H1 (cell line): ENCODE data around the gene AIFM1. TPM values are rescaled to one million over a fixed set of nuclear protein-coding genes. Genes with fewer than 3 reads are reported as not detected.

ENCODE experiments used
- CTCF ChIA-PET: fragments of 300-600 bp; sonication (Branson Sonifier 250); formaldehyde crosslinking; loops from one replicate; lab custom pipeline; 2021; ENCODE audit not compliant: partially characterized antibody; lab: Charles Lee
- POLR2A ChIA-PET: fragments of 300-600 bp; sonication (Branson Sonifier 250); formaldehyde crosslinking; loops from one replicate; lab custom pipeline; 2021; ENCODE audit warnings: inconsistent platforms; ENCODE audit not compliant: partially characterized antibody; lab: Charles Lee
- DNase-seq, 2 experiments: peaks; one replicate each; pipeline versions ENCODE4 v3.0.0 to v3.0.0-alpha.2; 2010 to 2022; ENCODE audit warnings: low spot score in 2 of 2, low read depth in 1 of 2, mixed read lengths in 1 of 2
- FAIRE-seq: peaks from 2 replicates; lab custom pipeline; 2011; peaks lifted over from hg19 to GRCh38; lab: Jason Lieb, UNC
- H2AFZ ChIP-seq: 2 replicates; pipeline ENCODE4 v1.8.1; 2012; ENCODE audit warnings: low read length, inconsistent platforms
- H2AK5ac ChIP-seq: 2 replicates; pipeline ENCODE4 v1.6.1; 2013; ENCODE audit warnings: low read depth, low read length
- H2BK120ac ChIP-seq: replicated peaks from 2 replicates; pipeline ENCODE3; 2013; ENCODE audit warnings: low read depth, low read length, inconsistent platforms
- H2BK12ac ChIP-seq: 2 replicates; pipeline ENCODE4 v1.6.1; 2013; ENCODE audit warnings: low read depth, low read length
- H2BK15ac ChIP-seq: 2 replicates; pipeline ENCODE4 v1.6.1; 2013; ENCODE audit warnings: low read length
- H2BK20ac ChIP-seq: 2 replicates; pipeline ENCODE4 v1.6.1; 2013; ENCODE audit warnings: low read length
- H2BK5ac ChIP-seq: 2 replicates; pipeline ENCODE4 v1.6.1; 2013; ENCODE audit warnings: low read depth, low read length
- H3K14ac ChIP-seq: 2 replicates; pipeline ENCODE4 v1.6.1; 2013; ENCODE audit warnings: inconsistent platforms; ENCODE audit not compliant: insufficient read length
- H3K18ac ChIP-seq: 2 replicates; pipeline ENCODE4 v1.6.1; 2013; ENCODE audit warnings: low read length; ENCODE audit errors: extremely low read depth
- H3K23ac ChIP-seq: 2 replicates; pipeline ENCODE4 v1.6.1; 2013; ENCODE audit warnings: inconsistent platforms; ENCODE audit not compliant: insufficient read length
- H3K23me2 ChIP-seq: 2 replicates; pipeline ENCODE4 v1.6.1; 2013; ENCODE audit warnings: low read depth, low read length
- H3K27ac ChIP-seq: 2 replicates; pipeline ENCODE4 v1.6.1; 2011; ENCODE audit warnings: low read depth, low read length, inconsistent platforms
- H3K27me3 ChIP-seq, 4 experiments: replicated peaks in 1 of 4; 1 replicate in 1 of 4; 2 replicates in 3 of 4; pipeline versions ENCODE4 v1.6.1 to v1.8.1; 2011 to 2013; ENCODE audit warnings: low read length in 3 of 4, mild to moderate bottlenecking in 3 of 4, inconsistent platforms in 2 of 4, mixed read lengths in 2 of 4, moderate library complexity in 1 of 4; ENCODE audit not compliant: control insufficient read depth in 3 of 4, insufficient read depth in 3 of 4; ENCODE audit errors: extremely low read depth in 1 of 4
- H3K36me3 ChIP-seq, 4 experiments: 2 replicates each; pipeline versions ENCODE4 v1.6.1 to v1.8.1; 2011 to 2013; ENCODE audit warnings: mild to moderate bottlenecking in 4 of 4, low read length in 3 of 4, moderate library complexity in 2 of 4, control low read depth in 1 of 4, inconsistent platforms in 1 of 4; ENCODE audit not compliant: insufficient read depth in 4 of 4, control insufficient read depth in 2 of 4
- H3K4ac ChIP-seq: replicated peaks from 2 replicates; pipeline ENCODE3; 2013; ENCODE audit warnings: low read length, low read depth, mixed read lengths, inconsistent platforms; ENCODE audit not compliant: insufficient read length
- H3K4me1 ChIP-seq, 4 experiments: replicated peaks in 1 of 4; 1 replicate in 1 of 4; 2 replicates in 3 of 4; pipeline versions ENCODE4 v1.6.1 to v1.8.1; 2011 to 2013; ENCODE audit warnings: low read length in 3 of 4, inconsistent platforms in 2 of 4, mixed read lengths in 1 of 4; ENCODE audit not compliant: insufficient read depth in 4 of 4, control insufficient read depth in 3 of 4
- H3K4me2 ChIP-seq, 2 experiments: 2 replicates each; pipeline versions ENCODE4 v1.6.1 to v1.8.1; 2011 to 2013; ENCODE audit warnings: low read depth in 2 of 2, low read length in 2 of 2, control low read depth in 1 of 2, inconsistent platforms in 1 of 2, mild to moderate bottlenecking in 1 of 2; ENCODE audit not compliant: insufficient read depth in 1 of 2
- H3K4me3 ChIP-seq, 4 experiments: fragments of 200-600, 300-600 bp in 1 of 4; sonication (generic), shearing (Covaris generic), sonication (Bioruptor Twin) in 1 of 4; 2 replicates each; pipeline versions ENCODE4 v1.5.1 to v1.8.1; 2011 to 2016; ENCODE audit warnings: low read length in 4 of 4, low read depth in 3 of 4, control low read depth in 2 of 4, inconsistent platforms in 2 of 4, mild to moderate bottlenecking in 2 of 4, mixed read lengths in 1 of 4, moderate library complexity in 1 of 4; ENCODE audit not compliant: insufficient read depth in 2 of 4; ENCODE audit errors: extremely low read depth in 1 of 4
- H3K56ac ChIP-seq: replicated peaks from 2 replicates; pipeline ENCODE3; 2013; ENCODE audit warnings: low read depth, mild to moderate bottlenecking, mixed read lengths, low read length, inconsistent platforms; ENCODE audit not compliant: insufficient read length
- H3K79me1 ChIP-seq: 2 replicates; pipeline ENCODE4 v1.6.1; 2013; ENCODE audit warnings: low read depth, low read length, control low read depth
- H3K79me2 ChIP-seq, 2 experiments: 2 replicates each; pipeline versions ENCODE4 v1.6.1 to v1.8.1; 2012 to 2013; ENCODE audit warnings: low read length in 2 of 2, mild to moderate bottlenecking in 2 of 2, inconsistent platforms in 1 of 2; ENCODE audit not compliant: insufficient read depth in 2 of 2, control insufficient read depth in 1 of 2
- H3K9ac ChIP-seq, 4 experiments: replicated peaks in 1 of 4; 1 replicate in 1 of 4; 2 replicates in 3 of 4; pipeline versions ENCODE4 v1.6.1 to v1.8.1; 2011 to 2013; ENCODE audit warnings: low read depth in 3 of 4, low read length in 3 of 4, control low read depth in 2 of 4, mild to moderate bottlenecking in 2 of 4, moderate library complexity in 2 of 4, inconsistent platforms in 1 of 4; ENCODE audit errors: extremely low read depth in 1 of 4
- H3K9me3 ChIP-seq, 2 experiments: 2 replicates each; pipeline versions ENCODE4 v1.6.1 to v1.8.1; 2012 to 2013; ENCODE audit warnings: mild to moderate bottlenecking in 2 of 2, moderate library complexity in 2 of 2, control low read depth in 1 of 2, inconsistent platforms in 1 of 2, low read depth in 1 of 2, low read length in 1 of 2, mixed read lengths in 1 of 2; ENCODE audit not compliant: insufficient read depth in 2 of 2
- H4K20me1 ChIP-seq, 2 experiments: replicated peaks in 1 of 2; 2 replicates each; pipeline versions ENCODE3 to v1.8.1; 2011 to 2013; ENCODE audit warnings: inconsistent platforms in 2 of 2, low read length in 2 of 2, mild to moderate bottlenecking in 1 of 2; ENCODE audit not compliant: insufficient read depth in 2 of 2, control insufficient read depth in 1 of 2
- H4K5ac ChIP-seq: 2 replicates; pipeline ENCODE4 v1.6.1; 2013; ENCODE audit warnings: low read length, low read depth, mixed read lengths, inconsistent platforms; ENCODE audit not compliant: insufficient read length
- H4K8ac ChIP-seq: 2 replicates; pipeline ENCODE4 v1.8.0; 2013; ENCODE audit warnings: mild to moderate bottlenecking, moderate library complexity, low read length, inconsistent platforms; ENCODE audit not compliant: insufficient read depth; ENCODE audit errors: extremely low read depth
- H4K91ac ChIP-seq: replicated peaks from 2 replicates; pipeline ENCODE3; 2013; ENCODE audit warnings: low read length, mixed read lengths, inconsistent platforms; ENCODE audit not compliant: insufficient read length
- BACH1 ChIP-seq: IDR thresholded peaks from 2 replicates; pipeline ENCODE4 v1.6.1; 2012; ENCODE audit warnings: low read length, improper control_type of control experiment
- CBX5 ChIP-seq: fragments of 300-800, 300-1000 bp; sonication (generic); IDR thresholded peaks from 2 replicates; pipeline ENCODE4 v1.7.1; 2016; ENCODE audit warnings: antibody characterized with exemption, low read length, low read depth
- CHD1 ChIP-seq: IDR thresholded peaks from 2 replicates; pipeline ENCODE4 v1.6.1; 2012; ENCODE audit warnings: low read depth, low read length, improper control_type of control experiment
- HDAC2 ChIP-seq, 2 experiments: fragments of 300-600 bp in 1 of 2; sonication (generic) in 1 of 2; IDR thresholded peaks; 2 replicates each; pipeline ENCODE4 v1.6.1; 2011 to 2012; ENCODE audit warnings: low read depth in 2 of 2, low read length in 2 of 2, mild to moderate bottlenecking in 2 of 2, moderate library complexity in 2 of 2, borderline replicate concordance in 1 of 2, inconsistent platforms in 1 of 2
- PHF8 ChIP-seq: fragments of 200-600 bp; sonication (generic); conservative IDR thresholded peaks from 2 replicates; pipeline ENCODE4 v1.7.1; 2012; ENCODE audit warnings: low read depth, mild to moderate bottlenecking, inconsistent platforms, low read length, moderate library complexity
- RFX5 ChIP-seq: IDR thresholded peaks from 2 replicates; pipeline ENCODE4 v1.6.1; 2011; ENCODE audit warnings: low read depth, low read length, improper control_type of control experiment, borderline replicate concordance
- SIX5 ChIP-seq: IDR thresholded peaks from 2 replicates; pipeline ENCODE4 v1.6.1; 2011; ENCODE audit warnings: mild to moderate bottlenecking, low read depth, low read length
- SP1 ChIP-seq: IDR thresholded peaks from 2 replicates; pipeline ENCODE4 v1.6.1; 2011; ENCODE audit warnings: low read depth, low read length
- WGBS, 2 experiments: shearing (Covaris generic) in 1 of 2; methylation state at CpG; one replicate each; pipeline versions ENCODE4 v1.1.6 to v1.1.7; 2013 to 2015; ENCODE audit warnings: low lambda C conversion rate in 2 of 2, mixed read lengths in 2 of 2, inconsistent platforms in 1 of 2, low coverage in 1 of 2, missing lambda C conversion rate in 1 of 2; ENCODE audit not compliant: insufficient replicate concordance in 2 of 2, insufficient coverage in 1 of 2, insufficient read length in 1 of 2; ENCODE audit errors: extremely low coverage in 1 of 2, missing lambda C conversion rate in 1 of 2; 5-methylcytosine and 5-hydroxymethylcytosine counted together
- polyA plus RNA-seq, 7 experiments: library from polyadenylated mRNA; depleted of rRNA in 3 of 7; stranded (reverse) in 5 of 7; unstranded in 2 of 7; fragments of >200 nt in 5 of 7; fragments of 200-250 nt in 2 of 7; gene quantifications; 1 replicate in 5 of 7; 2 replicates in 1 of 7; 4 replicates in 1 of 7; pipeline versions ENCODE4 v1.2.1 to v1.2.3, GENCODE V29; 2011 to 2013; ENCODE audit warnings: missing spikeins in 2 of 7, mixed read lengths in 2 of 7
- total RNA-seq: library from RNA; stranded (reverse); fragmentation: NEBNext Ultra II Directional; extraction: Animal tissue kit (Norgen Biotek cat#: 25700); gene quantifications from 2 replicates; pipeline ENCODE4 v1.2.1, GENCODE V29; 2021

The AIFM1 gene
- total and polyA plus RNA-seq, 2 of the 8 experiments (the other 6 are each of a cell fraction or from before 2014, with no cell fraction given), result 34.1 to 55.4 TPM

DNA sequence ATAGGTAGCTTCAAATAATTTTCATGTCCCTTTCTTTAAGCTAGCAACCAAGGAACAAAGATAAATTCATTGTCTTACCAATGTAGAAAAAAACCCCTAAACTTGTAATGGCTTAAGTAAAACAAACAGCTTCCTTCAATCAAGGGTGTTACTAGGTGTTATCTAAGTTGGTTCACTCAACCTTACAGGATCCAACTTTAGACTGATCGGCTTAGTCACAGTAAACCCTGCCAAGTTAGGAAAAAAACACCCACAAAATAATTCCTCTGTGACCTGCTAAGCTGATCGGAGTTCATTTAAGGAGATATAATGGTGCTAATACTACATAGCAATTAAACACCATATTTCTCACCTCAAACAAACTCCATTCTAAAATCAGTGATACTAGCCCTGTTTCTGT lies 10.1 kb downstream of the AIFM1 start:
- no peak overlapping the region for H3K4ac ChIP-seq
- ChIA-PET POLR2A (interaction anchor here (2.1 kb wide), 1 partner anchor 15 kb away, joined by 5 read pairs; no protein-coding TSS in a partner anchor), CTCF (interaction anchor here (1.1 kb wide), 1 partner anchor 37 kb away, joined by 3 read pairs; no protein-coding TSS in a partner anchor)
- H3K27ac ChIP-seq, result no peak overlapping the region
- H3K79me1 ChIP-seq, result no peaks in the 10 kb centered on the region
- no peak overlapping the region for H4K5ac ChIP-seq
- no peak overlapping the region for H3K4me2 ChIP-seq
- no peak overlapping the region for H2BK15ac ChIP-seq
- H2BK5ac ChIP-seq, result no peak overlapping the region
- peaks cover 0 to 4% (median 0%) of the 10 kb centered on the region in 4 experiments; a peak in 2 of 8 replicates for H3K36me3 ChIP-seq
- H3K23me2 ChIP-seq, result no peaks in the 10 kb centered on the region
- no peak overlapping the region for H3K18ac ChIP-seq
- FAIRE-seq (no peak), DNase-seq (no peak)
- no peaks in the 10 kb centered on the region for H3K79me2 ChIP-seq
- no peaks in the 10 kb centered on the region for H3K4me1 ChIP-seq
- H3K9me3 ChIP-seq, result no peaks in the 10 kb centered on the region
- H2AK5ac ChIP-seq, result no peak overlapping the region
- no peak overlapping the region for H3K14ac ChIP-seq
- no peak overlapping the region for H4K8ac ChIP-seq
- no peak overlapping the region for H2BK120ac ChIP-seq
- H3K56ac ChIP-seq, result no peak overlapping the region
- WGBS, 2 experiments, result 90% methylated on average over 2 of the region's 2 CpGs; no CpG with 5 or more reads in 1 of the 2 experiments
- no peak overlapping the region for H4K91ac ChIP-seq
- H3K27me3 ChIP-seq, result no peaks in the 10 kb centered on the region
- no peaks in the 10 kb centered on the region for H4K20me1 ChIP-seq
- no peak overlapping the region for H2AFZ ChIP-seq
- no peak overlapping the region for H2BK20ac ChIP-seq
- H3K4me3 ChIP-seq, result no peak overlapping the region
- H3K9ac ChIP-seq, result no peak overlapping the region
- H3K23ac ChIP-seq, result no peak overlapping the region
- no peak overlapping the region for H2BK12ac ChIP-seq
- TF ChIP-seq SIX5 (no peak), SP1 (no peak), CBX5 (no peak), BACH1 (no peak), PHF8 (no peak), CHD1 (no peak), HDAC2 (IDR thresholded peaks at IDR 0.05; ENCODE audit: borderline replicate concordance in 1 of 2, low read depth in 2 of 2, low read length in 2 of 2) (no peak), RFX5 (no peak)
